Neural cell (in vitro differentiated cells): ENCODE results near the gene JAKMIP3.

Experiments
- POLR2AphosphoS5 ChIP-seq: IDR thresholded peaks from 2 replicates; pipeline ENCODE4 v1.6.1; 2012
- TF ChIP-seq, protein P1 (sequence below): fragments of 450-650 bp; IDR thresholded peaks from 2 replicates; pipeline ENCODE4 v1.5.1; 2014; ENCODE audit warnings: antibody characterized with exemption, mild to moderate bottlenecking, moderate library complexity; ENCODE audit not compliant: poor library complexity, severe bottlenecking

DNA sequence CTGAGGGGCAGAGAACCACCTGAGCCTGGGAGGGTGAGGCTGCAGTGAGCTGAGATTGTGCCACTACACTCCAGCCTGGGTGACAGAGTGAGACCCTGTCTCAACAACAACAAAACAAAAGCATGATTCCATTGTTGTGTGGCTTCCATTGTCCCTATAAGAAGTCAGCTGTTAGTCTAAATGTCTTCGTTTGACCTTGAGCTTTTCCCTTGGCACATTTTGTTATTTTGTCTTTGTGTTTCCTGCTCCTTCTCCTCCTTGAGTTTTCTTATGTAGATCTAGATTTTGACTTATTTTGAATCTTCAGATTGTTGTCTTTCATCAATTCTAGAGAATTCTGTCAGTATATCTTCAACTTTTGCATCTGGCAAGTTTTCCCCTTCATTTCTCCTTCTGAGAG, 13.6 kb upstream of the JAKMIP3 start:
- TF ChIP-seq POLR2AphosphoS5 = no peak
- TF ChIP-seq, protein P1, sequence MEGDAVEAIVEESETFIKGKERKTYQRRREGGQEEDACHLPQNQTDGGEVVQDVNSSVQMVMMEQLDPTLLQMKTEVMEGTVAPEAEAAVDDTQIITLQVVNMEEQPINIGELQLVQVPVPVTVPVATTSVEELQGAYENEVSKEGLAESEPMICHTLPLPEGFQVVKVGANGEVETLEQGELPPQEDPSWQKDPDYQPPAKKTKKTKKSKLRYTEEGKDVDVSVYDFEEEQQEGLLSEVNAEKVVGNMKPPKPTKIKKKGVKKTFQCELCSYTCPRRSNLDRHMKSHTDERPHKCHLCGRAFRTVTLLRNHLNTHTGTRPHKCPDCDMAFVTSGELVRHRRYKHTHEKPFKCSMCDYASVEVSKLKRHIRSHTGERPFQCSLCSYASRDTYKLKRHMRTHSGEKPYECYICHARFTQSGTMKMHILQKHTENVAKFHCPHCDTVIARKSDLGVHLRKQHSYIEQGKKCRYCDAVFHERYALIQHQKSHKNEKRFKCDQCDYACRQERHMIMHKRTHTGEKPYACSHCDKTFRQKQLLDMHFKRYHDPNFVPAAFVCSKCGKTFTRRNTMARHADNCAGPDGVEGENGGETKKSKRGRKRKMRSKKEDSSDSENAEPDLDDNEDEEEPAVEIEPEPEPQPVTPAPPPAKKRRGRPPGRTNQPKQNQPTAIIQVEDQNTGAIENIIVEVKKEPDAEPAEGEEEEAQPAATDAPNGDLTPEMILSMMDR = no peak
